GM12892 (cell line): ENCODE data around the gene KLHL17.
A peak's percentile ranks its signal among the peaks of the same experiment; 100 is the strongest.

ENCODE experiments used
- DNase-seq: peaks from one replicate; pipeline ENCODE4 v3.0.0; 2011; ENCODE audit not compliant: insufficient read length
- FAIRE-seq: peaks from 2 replicates; lab custom pipeline; 2011; peaks lifted over from hg19 to GRCh38; lab: Jason Lieb, UNC
- POLR2A ChIP-seq: IDR thresholded peaks from 2 replicates; pipeline ENCODE4 v1.6.1; 2011; ENCODE audit warnings: low read depth, low read length, control low read depth
- POLR2AphosphoS5 ChIP-seq: IDR thresholded peaks from 2 replicates; pipeline ENCODE4 v1.6.1; 2011; ENCODE audit warnings: low read depth, low read length, control low read depth
- TAF1 ChIP-seq: IDR thresholded peaks from 2 replicates; pipeline ENCODE4 v1.6.1; 2011; ENCODE audit warnings: low read depth, mild to moderate bottlenecking, control low read depth, low read length, borderline replicate concordance

Gene KLHL17

DNA sequence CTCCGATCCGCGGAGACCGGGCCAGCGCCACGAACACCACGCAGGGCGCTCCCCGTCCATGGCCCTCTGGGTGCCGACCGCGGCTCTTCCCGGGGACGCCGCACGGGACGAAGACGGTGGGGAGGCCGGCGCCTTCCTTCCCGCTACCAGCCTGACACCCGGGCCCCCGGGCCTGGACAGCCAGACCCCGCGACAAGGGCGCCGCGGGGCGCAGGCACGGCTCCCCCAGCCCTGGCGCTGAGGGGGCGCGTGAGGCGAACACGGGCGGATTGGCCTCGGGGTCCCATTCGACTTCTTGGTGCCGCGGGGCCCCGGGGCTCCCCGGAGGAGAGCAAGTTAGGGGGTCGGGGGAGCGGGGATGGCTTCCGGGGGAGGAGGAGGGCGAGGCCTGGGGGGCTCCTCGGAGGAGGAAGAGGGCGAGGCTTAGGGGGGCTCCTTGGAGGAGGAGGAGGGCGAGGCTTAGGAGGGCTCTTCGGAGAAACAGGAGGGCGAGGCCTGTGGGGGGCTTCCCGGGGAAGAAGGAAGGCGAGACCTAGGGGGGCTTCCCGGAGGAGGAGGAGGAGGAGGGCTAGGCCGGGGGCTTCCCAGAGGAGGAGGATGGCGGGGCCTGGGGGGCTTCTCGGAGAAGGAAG is 537 bp upstream of the KLHL17 start:
- no peak for FAIRE-seq
- DNase-seq = no peak
- TF ChIP-seq TAF1 (no peak), POLR2AphosphoS5 (no peak), POLR2A (no peak)

DNA sequence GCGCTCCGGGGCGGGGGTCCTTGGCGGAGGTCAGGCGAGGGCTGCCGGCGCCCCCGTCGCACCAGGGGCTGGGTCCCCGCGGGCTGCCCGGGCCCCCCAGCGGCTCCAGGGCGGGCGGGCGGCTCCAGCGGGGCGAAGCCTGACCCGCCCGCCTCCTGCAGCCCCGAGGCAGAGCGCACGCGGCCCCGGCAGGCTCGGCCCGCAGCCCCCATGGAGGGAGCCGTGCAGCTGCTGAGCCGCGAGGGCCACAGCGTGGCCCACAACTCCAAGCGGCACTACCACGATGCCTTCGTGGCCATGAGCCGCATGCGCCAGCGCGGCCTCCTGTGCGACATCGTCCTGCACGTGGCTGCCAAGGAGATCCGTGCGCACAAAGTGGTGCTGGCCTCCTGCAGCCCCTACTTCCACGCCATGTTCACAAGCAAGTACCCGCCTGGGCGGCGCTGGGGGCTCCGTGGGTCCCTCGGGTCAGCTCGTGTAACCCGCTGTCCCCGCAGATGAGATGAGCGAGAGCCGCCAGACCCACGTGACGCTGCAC is 817 bp downstream of the KLHL17 start:
- no peak for TF ChIP-seq POLR2AphosphoS5
- FAIRE-seq = no peak
- no peak for DNase-seq

- FAIRE-seq (no peak), DNase-seq (no peak)
- TF ChIP-seq TAF1 = no peak
- TF ChIP-seq POLR2A = no peak
These were observed 2.3 kb downstream of the KLHL17 start for GRCh38 chr1:962381-963300.

DNA sequence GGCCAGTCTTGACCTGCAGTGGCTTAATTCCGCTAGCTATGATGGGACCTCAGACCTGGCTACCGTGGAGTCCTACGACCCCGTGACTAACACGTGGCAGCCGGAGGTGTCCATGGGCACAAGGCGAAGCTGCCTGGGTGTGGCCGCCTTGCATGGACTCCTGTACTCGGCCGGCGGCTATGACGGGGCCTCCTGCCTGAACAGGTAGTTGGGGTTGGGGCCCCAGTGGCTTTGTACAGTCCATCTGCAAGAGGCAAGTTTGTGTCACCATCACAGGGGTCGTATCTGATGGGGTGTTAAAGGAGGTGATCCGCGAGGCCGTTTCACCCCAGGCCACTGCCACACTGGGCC is 2.9 kb downstream of the KLHL17 start:
- DNase-seq = no peak
- FAIRE-seq = no peak
- TF ChIP-seq POLR2A = no peak

- no peak for FAIRE-seq
- DNase-seq = no peak
- TF ChIP-seq POLR2A (no peak), TAF1 (no peak), POLR2AphosphoS5 (no peak)
These were observed 3.6 kb downstream of the KLHL17 start for GRCh38 chr1:963746-964525.

- DNase-seq (no peak), FAIRE-seq (no peak)
- TF ChIP-seq TAF1 = no peak
- TF ChIP-seq POLR2AphosphoS5 = no peak
- no peak for TF ChIP-seq POLR2A
These were observed 4.5 kb downstream of the KLHL17 start for GRCh38 chr1:964691-965525.

DNA sequence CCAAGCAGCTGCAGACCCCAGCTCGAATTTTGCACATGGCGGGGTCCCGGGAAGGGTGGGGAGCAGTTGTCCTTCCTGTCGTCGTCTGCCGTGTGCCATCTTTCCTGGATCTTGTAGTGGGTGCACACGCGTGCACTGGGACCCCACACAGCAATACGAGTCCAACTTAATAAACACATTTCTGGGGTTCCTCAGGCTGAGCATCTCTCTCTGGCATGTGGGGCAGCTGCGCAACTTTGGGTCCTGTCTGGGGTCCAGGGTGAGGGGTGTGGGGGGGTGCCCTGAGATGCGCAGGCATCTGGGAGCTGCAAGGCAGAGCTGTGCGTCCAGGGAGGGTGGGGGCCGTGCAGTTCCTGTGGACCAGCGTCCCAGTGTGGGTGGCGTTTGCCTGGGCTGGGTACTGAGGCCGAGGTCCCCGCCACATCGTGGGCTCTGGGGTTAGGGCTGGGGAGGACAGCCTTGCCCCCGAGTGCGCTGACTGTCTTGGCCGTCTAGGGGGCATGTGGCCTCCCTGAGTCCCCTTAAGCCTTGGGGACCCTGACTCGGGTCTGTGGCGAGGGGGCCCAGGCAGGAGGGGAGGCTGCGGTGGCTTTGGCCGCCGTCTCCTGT is 5.2 kb downstream of the KLHL17 start:
- DNase-seq (no peak), FAIRE-seq (no peak)
- TF ChIP-seq POLR2AphosphoS5 = no peak
- no peak for TF ChIP-seq TAF1

DNA sequence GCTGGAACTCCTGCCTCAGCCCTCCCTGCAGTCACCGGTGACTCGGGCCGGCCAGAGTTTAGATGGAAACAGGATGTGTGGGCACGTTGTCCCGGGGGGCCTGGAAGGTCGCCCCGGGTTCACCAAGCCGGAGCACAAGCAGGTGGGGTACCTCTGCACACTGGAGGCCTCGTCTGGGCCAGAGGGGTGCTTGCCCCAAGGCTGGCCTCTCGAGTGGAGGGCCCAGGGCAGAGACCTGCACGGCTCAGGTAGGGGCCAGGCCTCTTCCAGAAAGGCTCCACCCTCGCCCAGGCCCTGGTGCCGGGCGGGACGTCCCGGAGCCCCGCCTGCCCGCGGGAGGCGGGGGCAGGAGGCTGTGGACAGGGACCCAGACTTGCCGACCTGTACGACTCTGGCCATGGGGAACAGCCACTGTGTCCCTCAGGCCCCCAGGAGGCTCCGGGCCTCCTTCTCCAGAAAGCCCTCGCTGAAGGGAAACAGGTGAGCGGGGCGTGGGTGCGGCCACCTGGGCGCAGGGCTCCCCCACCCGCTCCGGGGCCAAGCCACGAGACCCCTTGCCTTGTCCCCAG is 5.8 kb downstream of the KLHL17 start, which contains the start of gene PLEKHN1:
Gene PLEKHN1, plus strand, starts transcription at position 348 of the 569 bp plus-strand sequence. Its CDS starts 50 bp downstream, at position 398.
- TF ChIP-seq TAF1 (no peak), POLR2AphosphoS5 (no peak), POLR2A (no peak)
- DNase-seq (no peak), FAIRE-seq (peak; percentile 40)

GRCh38 chr1:966704-967300 is 6.4 kb downstream of the KLHL17 start:
- TF ChIP-seq POLR2A = no peak
- no peak for TF ChIP-seq TAF1
- no peak for TF ChIP-seq POLR2AphosphoS5
- DNase-seq = peak; percentile 97
- peak; percentile 89 for FAIRE-seq

DNA sequence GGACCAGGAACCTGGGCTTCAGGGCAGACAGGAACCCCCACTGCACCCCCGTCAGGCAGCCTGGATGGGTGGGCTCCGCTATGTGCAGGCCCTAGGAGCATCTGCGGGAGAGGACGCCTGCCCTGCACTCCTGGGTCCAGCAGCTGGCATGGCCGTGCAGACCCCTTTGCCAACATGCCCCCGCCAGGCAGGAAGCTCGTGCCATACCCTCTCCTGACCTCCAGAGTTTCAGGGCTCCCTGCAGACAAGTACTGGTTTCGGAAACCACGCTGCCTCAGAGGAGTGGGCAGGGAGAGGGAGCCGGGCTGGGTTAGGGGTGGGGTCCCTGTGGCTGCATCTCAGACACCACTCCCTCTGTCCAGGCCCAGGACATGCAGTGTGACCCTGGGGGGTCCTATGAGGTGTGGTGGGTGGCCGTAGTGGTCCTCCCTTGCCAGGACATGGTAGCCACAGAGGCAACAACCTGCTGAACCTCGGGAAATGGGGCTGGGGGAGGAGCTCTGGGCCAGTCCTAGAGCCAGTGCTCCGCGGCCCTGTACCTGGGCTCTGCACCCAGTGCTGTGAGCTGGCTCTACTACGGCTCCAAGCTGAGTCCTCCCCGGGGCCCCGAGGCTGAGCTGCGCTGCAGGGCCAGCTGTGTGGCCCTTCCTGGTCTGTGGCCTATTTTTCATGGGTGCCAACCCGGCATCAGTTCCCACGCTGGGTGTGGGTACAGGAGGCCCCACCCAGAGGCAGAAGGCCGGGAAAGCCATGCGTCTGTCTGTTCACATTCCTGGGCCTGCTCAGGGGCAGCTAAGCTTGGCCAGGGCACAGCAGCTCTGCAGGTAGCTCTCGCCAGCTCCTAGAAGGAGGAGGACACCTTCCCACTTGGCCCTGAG is 7.3 kb downstream of the KLHL17 start:
- no peak for TF ChIP-seq POLR2AphosphoS5
- no peak for TF ChIP-seq TAF1
- no peak for TF ChIP-seq POLR2A
- FAIRE-seq (no peak), DNase-seq (no peak)
